HG03439 (cell line): ENCODE data around the gene SNX14.
A peak's percentile ranks its signal among the peaks of the same experiment; 100 is the strongest.
"Not testable (repeated sequence)": the region's sequence is repeated elsewhere in the genome, so short reads cannot be mapped to it uniquely, and the experiment has no call there.

Source experiments
- ATAC-seq: cut with Tn5 transposase; IDR thresholded peaks from one replicate; pipeline ENCODE4 v1.9.1; 2021; ENCODE audit warnings: mild to moderate bottlenecking, moderate library complexity; ENCODE audit not compliant: unreplicated experiment

SNX14 gene, protein sequence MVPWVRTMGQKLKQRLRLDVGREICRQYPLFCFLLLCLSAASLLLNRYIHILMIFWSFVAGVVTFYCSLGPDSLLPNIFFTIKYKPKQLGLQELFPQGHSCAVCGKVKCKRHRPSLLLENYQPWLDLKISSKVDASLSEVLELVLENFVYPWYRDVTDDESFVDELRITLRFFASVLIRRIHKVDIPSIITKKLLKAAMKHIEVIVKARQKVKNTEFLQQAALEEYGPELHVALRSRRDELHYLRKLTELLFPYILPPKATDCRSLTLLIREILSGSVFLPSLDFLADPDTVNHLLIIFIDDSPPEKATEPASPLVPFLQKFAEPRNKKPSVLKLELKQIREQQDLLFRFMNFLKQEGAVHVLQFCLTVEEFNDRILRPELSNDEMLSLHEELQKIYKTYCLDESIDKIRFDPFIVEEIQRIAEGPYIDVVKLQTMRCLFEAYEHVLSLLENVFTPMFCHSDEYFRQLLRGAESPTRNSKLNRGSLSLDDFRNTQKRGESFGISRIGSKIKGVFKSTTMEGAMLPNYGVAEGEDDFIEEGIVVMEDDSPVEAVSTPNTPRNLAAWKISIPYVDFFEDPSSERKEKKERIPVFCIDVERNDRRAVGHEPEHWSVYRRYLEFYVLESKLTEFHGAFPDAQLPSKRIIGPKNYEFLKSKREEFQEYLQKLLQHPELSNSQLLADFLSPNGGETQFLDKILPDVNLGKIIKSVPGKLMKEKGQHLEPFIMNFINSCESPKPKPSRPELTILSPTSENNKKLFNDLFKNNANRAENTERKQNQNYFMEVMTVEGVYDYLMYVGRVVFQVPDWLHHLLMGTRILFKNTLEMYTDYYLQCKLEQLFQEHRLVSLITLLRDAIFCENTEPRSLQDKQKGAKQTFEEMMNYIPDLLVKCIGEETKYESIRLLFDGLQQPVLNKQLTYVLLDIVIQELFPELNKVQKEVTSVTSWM

DNA sequence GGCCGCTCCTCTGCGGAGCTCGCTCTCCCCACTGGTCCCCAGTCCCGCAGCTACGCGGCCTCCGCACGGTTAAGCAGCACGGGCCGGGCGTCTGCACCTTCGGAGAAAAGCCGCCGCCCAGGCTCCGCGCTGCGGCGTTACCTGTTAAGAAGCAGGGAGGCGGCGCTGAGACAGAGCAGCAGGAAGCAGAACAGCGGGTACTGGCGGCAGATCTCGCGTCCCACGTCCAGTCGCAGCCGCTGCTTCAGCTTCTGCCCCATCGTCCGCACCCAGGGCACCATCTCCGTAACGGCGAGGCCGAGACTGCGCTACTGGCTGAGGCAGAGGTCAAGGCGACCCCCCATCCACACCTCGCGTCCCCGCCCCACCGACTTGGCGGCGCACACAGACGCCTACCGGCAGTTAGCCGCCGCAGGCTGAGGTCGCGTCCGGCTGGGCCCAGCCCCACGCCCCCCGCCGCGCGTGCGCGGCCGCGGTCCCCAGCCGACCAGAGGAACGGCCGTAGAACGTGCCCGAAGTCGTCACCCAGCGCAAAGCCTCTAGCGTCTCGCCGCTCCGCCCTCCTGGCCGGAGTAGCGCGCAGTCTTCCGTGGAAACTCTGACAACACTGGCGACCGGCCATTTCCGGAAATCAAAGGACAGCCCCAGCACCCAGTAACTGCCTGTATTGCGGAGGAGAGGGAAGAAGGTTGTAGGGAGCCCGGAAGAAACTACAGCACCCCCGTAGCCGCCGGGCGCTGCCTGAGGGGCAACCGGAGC, at the start of gene SNX14:
TSS of gene SNX14 (minus strand) at position 421 of the 759 bp plus-strand sequence. CDS start at position 281, 140 bp downstream.
- peak; percentile 92 for ATAC-seq

DNA sequence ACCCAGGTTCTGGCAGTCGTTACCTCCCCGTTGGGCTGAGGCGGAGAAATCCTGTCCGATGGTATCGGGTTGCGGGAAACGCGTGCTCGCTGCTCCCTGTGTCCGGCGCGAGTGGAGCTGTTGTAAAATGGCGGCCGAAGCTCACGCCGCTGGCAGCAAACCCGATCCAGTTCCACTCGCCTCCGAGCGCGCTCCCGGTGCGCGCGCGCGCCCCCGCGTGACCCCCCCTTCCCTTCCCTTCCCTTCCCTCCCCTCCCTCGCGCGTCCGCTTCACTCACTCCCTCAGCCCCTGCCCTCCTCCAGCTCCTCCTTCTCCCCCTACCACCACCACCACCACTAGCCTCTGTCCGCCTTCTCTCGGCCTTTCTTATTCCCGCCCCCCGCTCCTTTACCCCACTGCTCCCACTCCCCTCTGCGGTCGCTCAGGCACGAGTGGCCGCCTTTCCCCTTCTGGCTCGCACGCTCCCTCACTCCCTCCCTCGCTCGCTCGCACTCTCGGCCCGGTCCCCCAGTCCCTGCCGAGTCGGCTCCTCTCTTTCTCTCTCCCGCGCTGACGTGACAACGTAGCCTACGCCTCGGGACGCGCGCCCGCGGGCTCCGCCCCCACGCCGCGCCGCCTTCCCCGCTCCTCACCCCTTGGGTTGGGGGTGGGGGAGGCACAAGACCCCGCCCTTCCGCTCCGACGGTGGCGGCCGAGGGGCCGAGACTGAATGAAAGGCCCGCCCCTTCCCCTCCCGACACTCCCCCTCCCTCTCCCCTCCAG, 49.3 kb upstream of the SNX14 start, which contains the start of gene SYNCRIP:
TSS of gene SYNCRIP (minus strand) at position 113 of the 763 bp plus-strand sequence. CDS start 1,447 bp downstream, outside the sequence.
- ATAC-seq: peak; percentile 74

DNA sequence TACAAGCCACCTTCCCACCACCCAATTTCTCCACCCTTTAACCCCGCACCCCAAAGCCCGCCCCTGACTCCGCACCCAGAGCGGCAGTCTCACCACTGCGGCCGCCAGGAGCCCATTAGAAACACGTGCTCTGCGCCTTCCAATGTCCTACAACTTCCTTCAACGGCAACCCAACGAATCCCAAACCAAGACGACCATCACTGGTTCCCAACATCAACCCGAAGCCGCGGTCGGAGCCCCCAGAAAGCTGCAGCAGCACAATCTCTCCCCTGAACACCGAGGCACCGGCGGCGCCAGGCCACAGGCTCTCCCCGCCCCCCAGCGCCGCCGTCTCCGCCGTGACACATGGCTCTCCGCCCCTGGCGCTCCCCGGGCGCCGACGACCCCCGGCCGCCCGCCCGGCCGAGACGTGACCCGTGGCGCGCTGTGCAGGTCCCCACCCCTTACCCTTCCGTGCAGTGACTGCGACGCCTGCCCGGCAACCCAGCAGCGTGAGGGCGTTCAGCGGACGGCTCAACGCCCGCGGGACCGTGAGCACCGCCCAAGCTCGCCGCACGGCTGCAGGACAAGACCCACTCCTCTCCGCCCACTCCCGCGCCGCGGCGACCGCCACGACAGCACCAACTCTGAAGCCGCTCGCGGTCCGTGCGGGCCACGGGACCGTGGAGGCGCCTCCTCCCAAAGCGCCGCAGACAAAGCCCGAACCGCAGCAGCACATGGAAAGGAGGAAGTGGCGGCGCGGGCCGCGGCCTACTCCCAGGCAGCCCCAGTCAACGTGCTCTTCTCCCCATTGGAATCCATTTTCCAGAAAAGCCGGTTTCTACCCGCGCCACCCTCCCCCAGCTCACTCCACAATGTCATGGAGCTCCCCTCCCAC, 48.5 kb upstream of the SNX14 start:
- no peak for ATAC-seq

DNA sequence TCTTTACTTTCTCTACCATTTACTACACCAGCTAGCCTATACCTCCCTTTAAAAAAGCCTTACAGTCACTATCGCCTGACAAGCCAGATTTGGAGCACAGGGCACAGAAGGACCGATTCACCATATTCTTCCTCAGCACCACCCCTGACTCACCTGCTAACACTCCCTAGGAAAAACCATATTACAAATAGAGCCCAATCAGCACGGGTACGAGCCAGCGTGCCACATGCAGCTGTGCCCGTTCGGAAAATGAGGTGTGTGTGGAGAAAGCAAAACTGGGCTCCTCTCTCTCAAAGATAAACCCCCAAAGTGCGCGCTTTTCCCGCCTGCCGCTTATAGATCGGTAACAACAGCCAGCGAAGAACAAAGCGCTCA, 47.9 kb upstream of the SNX14 start:
- ATAC-seq: no peak

DNA sequence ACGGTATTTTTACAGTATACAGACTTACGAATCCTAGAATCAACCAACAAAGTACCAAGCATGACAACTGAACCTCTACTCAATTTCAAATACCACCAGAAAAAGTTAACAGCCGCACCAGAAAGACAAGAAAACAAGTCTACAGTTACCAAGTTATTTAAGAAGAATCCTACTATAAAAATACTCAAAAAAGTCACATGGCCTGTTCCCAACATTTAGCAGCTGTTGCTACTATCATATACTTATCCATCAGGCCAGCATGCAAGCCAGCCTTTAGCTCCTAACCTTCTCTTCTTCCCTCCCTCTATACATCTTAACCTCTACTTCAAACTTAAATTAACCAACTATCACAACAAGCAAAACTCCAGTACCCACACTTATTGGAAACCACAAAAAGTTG, 47.2 kb upstream of the SNX14 start:
- no peak for ATAC-seq

DNA sequence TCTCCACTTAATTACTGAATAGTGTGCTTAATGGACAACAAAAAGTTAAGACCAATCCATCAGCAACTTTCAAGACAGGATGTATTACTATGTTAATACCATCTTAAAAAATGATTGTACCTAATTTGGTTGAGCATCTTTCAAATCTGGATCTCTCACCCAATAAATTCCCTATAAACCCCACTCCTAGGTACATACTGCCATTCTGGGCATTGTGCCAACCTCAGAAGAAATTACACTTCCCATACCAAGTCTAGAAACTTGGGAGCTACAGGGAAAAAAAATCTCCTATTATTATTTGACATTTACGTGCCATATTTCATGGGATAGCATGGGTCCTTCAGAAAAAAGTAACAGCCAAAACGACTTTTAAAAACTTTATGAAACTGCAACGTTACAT, 43.9 kb upstream of the SNX14 start:
- no peak for ATAC-seq

DNA sequence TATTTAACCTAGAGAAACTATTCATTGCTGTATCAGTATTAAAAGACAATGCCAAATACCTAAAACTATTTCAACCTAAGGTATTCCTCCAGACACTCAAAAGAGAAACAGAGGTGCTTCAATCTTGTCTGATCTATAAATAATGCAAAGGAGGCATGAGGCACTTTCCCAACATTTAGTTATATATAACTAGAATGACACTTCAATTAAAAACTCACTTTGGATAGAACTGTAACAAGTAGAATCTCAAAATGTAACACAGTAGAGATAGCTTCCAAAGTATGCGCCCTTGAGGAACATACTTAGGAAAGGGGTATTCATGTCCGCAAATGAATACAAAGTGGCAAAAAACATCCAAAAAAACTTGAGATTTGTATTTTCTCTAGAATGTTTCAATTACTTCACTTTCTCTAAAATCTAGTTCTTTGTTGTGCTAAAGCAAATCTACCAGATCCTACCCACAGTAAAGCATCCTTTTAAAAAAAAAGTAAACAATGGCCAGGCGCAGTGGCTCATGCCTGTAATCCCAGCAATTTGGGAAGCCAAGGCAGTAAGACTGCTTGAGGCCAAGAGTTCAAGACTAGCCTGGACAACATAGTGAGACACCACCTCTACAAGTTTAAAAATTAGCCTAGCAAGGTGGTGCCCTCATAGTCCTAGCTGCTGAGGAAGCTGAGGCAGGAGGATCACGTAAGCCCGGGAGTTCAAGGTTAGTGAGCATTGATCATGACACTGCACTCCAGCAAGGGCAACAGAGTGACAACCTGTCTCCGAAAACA, 38.7 kb upstream of the SNX14 start:
- no peak for ATAC-seq

DNA sequence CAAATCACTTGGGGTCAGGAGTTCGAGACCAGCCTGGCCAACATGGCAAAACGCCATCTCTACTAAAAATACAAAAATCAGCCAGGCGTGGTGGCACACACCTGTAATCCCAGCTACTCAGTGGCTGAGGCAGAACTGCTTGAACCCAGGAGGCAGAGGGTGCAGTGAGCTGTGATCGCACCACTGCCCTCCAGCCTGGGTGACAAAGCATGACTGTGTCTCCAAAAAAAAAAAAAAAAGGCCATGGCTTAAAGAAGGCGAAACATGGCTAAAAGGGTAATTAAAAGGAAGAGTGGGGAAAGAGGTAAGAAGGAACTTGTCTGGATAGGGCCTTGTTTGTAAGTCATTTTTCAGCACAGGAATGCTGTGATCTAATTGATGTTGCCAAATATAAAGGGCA, 37.5 kb upstream of the SNX14 start:
- not testable (repeated sequence) for ATAC-seq

DNA sequence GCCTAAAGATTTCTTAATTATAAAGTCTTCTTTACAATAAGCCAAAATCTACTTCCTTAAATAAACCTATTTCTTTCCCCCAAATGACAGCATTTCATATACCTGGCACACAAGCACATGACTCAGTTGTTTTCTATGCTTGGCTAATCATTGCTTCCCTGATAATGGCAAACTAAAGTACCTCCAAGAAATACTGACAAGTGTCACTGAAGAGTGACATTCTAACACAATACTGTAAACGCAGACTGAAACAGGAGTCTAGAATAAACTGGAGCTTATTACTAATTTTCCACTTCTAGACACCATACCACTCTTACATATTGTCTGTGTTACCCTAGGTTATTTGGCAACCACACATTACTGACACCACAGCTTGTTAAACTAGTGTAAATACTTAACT, 34.7 kb upstream of the SNX14 start:
- no peak for ATAC-seq

DNA sequence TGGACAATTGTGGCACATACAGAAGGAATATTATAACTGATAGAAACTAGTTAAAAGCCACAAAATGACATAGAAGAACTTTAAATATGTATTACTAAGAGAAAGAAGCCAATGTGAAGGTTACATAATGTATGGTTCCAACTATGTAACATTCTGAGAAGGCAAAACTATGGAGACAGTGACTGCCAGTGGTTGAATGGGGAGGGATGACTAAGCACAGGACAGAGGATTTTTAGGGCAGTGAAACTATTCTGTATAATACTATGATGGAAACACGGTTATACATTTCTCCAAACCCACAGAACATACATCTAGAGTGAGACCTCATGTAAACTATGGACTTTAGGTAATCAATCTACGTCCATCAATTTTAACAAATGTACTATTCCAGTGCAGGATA, 26.6 kb upstream of the SNX14 start:
- no peak for ATAC-seq

DNA sequence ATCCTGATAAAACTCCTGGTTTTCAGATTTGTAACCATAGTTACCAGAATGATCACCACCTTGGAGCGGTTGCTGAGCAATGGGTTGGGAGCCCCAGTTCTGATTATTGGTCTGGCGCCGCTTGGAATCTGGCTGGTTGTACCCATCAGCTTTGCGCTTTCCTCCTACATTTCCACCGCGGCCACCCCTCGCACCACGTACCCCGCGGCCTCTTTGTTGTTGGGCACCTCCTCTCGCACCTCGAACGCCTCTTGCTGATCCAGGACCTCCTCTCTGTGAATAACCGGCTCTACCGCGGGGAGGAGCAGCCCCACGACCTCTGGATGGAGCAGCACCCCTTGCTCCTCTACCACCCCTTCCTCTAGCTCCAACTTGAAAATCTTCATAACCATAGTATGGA, 21.1 kb upstream of the SNX14 start:
- ATAC-seq: no peak

DNA sequence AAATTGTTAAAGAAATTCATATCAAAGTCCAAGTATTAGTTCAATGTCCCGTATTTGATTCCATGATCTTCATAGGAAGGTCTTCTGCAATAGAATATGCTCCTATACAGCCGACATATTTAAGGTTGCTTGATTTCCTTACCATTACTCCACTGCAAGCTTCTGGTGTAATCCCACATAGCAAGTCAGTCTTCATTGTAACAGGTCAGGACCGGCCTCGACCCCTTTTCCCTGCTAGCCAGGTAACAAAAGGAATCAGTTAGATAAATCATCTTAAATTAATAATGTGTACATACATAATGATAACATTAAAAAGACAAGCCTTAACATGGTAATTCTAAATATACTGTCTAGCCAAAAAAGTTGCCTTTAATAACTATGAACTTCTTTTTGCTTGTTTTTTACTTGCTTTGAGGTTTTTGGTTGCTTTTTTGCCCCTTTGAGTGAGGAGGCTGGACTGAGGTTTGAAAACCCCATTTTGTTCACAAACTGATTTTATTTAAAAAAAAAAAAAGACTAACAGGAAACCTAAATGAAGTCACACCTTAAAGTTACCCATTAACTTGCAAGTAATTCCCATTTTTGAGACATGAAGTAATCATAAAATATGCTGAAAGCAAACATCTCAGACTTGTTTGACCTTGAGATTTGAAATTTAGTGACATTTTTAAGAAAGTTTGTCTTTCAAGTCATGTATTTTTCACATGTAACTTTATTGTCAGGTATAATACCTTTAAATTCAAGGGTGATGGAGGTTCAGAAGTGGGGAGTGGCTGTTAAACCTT, 19.2 kb upstream of the SNX14 start:
- no peak for ATAC-seq

DNA sequence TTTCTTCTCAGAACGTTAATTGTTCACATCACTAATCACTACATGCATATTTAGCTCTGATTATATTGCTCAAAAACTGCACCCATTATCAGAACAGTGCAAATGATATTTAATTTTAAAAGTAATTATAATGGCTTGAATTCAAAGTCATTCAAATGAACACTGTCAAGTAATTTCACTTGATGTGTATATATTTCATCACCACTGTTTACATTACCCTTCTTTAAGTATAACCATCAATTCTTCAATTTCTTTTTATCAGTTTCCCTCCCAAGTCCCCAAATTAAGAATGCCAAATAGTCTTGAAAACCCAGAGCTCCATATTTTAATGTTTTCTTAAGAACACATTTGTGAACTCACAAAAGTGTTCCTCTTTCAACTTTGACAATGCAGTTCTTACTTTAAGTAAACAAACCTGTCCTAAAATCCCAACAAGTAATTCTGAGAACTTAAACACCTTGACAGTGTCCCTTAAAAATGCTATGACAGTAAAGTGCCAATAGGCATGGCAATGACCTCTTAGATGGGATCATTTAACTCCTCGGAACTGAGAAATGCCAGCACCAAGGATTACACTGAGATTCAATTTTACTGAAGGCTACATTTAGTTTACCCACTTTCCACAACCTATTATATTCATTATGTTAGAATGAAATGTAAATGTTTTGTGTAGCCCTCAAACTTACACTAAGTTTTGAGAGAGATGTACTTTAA, 16.7 kb upstream of the SNX14 start:
- ATAC-seq: no peak

DNA sequence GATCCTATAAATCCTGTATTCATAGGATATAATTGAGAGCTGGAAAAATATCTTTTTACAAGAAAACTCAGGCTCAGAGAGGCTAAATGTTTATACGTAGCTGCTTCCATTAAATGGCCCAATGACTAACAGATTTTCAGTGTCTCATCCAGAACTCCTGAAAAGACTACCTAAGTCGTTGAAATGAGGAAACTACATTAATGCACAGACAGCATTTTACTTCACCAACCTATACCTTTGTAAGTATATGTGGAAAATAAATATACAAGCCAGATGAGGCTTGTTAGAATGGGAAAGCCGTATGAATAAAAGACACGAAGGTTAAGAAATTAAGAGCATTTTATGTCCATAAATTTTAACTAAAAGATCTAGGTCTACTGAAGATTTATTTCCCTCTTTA, 8.4 kb upstream of the SNX14 start:
- ATAC-seq: no peak

DNA sequence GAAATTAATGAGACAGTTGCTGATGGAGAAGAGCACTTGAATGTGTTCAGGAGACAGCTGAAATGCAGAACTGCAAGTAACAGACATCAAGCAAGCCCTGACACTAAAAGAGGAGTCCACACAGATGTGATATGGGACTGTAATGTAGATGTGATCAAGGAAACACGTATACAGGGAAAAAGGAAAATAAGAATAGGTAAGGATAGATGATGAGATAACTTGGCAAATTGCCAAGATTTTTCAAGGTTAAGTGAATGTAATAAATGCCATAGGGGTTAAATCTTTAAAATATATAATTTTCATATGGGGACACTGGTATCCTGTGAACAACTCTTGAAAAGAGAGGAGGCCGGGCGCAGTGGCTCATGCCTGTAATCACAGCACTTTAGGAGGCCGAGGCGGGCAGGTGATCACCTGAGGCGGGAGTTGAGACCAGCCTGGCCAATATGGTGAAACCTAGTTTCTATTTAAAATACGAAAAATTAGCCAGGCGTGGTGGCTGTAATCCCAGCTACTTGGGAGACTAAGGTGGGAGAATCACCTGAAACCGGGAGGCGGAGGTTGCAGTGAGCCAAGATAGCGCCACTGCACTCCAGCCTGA, 7.2 kb upstream of the SNX14 start:
- no peak for ATAC-seq

DNA sequence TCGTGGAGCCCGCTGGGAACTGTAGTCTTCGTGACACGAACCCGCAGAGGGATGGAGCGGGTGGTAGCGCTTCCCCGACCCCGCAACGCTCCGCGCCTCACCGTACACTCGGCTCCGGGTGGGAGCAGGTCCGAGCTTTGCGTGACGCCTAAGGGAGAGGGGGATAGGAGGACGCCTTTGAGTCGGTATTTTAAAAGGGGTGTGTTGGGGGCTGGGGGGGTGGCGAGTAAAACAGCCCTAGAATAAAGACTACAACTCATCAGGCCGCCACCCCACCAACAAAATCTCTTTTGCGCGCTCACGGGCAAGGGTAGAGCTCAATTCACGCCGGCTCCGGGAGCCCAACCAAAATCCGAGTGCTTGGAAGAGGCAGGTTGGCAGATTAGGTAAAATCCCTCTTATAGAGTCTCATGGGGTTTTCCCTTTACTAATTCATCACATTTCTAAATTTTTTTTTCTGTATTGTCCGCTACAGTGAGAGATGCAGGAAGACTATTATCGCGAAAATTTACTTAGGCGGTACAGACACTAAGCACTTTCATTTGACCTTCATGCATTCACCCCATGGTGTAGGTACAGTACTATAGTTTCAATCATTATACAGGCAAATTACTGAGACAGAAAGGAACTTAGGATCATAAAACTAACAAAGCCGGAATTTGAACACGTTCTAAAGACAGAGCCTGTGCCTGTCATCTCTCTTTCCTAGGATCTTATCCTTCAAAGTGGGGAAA, 706 bp upstream of the SNX14 start:
- ATAC-seq: peak; percentile 16
